Measurements from ENCODE around the gene TMEM8B. TPM values are rescaled to one million over a fixed set of nuclear protein-coding genes. Genes with fewer than 3 reads are reported as not detected.
A peak's percentile ranks its signal among the peaks of the same experiment; 100 is the strongest.

Gene TMEM8B
- total and polyA plus RNA-seq, 2 of the 8 experiments (the other 6 are each of a cell fraction or from before 2014, with no cell fraction given), result 7.5 to 10.4 TPM

DNA sequence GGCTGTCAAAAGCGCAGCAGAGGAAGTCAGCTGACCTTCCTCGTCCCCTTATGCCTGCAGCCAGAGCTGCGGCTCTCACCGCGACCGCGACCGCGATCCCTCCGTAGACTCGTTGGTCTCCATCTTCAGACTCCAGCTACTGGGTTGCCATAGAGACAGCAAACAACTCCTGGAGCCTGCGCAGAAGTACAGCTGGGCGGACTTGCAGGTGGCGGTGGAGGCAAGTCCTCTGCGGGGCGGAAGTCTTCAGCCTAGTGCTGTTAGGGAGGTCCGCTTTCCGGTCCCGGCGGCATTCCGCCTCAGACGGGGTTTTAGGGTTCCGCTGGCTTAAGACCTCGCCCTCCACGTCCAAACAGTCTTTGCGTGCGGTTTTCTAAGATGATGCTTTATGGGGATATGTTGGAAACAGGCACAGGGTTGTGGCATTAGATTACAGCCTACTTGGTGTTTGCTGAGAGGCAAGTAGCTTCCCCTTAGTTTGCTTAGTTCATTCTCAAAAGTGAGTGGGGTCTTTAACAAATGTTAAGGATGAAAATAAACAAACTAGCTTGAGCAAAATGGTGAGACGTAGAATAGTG is 16.9 kb upstream of the TMEM8B start, which contains the start of gene SPAG8 (continued):
- TF ChIP-seq, protein P1, sequence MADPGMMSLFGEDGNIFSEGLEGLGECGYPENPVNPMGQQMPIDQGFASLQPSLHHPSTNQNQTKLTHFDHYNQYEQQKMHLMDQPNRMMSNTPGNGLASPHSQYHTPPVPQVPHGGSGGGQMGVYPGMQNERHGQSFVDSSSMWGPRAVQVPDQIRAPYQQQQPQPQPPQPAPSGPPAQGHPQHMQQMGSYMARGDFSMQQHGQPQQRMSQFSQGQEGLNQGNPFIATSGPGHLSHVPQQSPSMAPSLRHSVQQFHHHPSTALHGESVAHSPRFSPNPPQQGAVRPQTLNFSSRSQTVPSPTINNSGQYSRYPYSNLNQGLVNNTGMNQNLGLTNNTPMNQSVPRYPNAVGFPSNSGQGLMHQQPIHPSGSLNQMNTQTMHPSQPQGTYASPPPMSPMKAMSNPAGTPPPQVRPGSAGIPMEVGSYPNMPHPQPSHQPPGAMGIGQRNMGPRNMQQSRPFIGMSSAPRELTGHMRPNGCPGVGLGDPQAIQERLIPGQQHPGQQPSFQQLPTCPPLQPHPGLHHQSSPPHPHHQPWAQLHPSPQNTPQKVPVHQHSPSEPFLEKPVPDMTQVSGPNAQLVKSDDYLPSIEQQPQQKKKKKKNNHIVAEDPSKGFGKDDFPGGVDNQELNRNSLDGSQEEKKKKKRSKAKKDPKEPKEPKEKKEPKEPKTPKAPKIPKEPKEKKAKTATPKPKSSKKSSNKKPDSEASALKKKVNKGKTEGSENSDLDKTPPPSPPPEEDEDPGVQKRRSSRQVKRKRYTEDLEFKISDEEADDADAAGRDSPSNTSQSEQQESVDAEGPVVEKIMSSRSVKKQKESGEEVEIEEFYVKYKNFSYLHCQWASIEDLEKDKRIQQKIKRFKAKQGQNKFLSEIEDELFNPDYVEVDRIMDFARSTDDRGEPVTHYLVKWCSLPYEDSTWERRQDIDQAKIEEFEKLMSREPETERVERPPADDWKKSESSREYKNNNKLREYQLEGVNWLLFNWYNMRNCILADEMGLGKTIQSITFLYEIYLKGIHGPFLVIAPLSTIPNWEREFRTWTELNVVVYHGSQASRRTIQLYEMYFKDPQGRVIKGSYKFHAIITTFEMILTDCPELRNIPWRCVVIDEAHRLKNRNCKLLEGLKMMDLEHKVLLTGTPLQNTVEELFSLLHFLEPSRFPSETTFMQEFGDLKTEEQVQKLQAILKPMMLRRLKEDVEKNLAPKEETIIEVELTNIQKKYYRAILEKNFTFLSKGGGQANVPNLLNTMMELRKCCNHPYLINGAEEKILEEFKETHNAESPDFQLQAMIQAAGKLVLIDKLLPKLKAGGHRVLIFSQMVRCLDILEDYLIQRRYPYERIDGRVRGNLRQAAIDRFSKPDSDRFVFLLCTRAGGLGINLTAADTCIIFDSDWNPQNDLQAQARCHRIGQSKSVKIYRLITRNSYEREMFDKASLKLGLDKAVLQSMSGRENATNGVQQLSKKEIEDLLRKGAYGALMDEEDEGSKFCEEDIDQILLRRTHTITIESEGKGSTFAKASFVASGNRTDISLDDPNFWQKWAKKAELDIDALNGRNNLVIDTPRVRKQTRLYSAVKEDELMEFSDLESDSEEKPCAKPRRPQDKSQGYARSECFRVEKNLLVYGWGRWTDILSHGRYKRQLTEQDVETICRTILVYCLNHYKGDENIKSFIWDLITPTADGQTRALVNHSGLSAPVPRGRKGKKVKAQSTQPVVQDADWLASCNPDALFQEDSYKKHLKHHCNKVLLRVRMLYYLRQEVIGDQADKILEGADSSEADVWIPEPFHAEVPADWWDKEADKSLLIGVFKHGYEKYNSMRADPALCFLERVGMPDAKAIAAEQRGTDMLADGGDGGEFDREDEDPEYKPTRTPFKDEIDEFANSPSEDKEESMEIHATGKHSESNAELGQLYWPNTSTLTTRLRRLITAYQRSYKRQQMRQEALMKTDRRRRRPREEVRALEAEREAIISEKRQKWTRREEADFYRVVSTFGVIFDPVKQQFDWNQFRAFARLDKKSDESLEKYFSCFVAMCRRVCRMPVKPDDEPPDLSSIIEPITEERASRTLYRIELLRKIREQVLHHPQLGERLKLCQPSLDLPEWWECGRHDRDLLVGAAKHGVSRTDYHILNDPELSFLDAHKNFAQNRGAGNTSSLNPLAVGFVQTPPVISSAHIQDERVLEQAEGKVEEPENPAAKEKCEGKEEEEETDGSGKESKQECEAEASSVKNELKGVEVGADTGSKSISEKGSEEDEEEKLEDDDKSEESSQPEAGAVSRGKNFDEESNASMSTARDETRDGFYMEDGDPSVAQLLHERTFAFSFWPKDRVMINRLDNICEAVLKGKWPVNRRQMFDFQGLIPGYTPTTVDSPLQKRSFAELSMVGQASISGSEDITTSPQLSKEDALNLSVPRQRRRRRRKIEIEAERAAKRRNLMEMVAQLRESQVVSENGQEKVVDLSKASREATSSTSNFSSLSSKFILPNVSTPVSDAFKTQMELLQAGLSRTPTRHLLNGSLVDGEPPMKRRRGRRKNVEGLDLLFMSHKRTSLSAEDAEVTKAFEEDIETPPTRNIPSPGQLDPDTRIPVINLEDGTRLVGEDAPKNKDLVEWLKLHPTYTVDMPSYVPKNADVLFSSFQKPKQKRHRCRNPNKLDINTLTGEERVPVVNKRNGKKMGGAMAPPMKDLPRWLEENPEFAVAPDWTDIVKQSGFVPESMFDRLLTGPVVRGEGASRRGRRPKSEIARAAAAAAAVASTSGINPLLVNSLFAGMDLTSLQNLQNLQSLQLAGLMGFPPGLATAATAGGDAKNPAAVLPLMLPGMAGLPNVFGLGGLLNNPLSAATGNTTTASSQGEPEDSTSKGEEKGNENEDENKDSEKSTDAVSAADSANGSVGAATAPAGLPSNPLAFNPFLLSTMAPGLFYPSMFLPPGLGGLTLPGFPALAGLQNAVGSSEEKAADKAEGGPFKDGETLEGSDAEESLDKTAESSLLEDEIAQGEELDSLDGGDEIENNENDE (IDR thresholded peaks at IDR 0.05; ENCODE audit: insufficient replicate concordance, low read length), result no peak
- TF ChIP-seq CREB1 (IDR thresholded peaks at IDR 0.05) (peak; percentile 50; the same call in 1 of the 2 replicates), CHD1 (IDR thresholded peaks at IDR 0.05; ENCODE audit: low read depth, low read length) (no peak), JUN (IDR thresholded peaks at IDR 0.05; ENCODE audit: low read depth, low read length) (no peak), SIX5 (IDR thresholded peaks at IDR 0.05; ENCODE audit: low read depth, low read length) (peak; percentile 57; the same call in 1 of the 2 replicates), FOSL1 (IDR thresholded peaks at IDR 0.05; ENCODE audit: insufficient read depth, low read depth, low read length) (no peak), SP1 (IDR thresholded peaks at IDR 0.05; ENCODE audit: low read depth, low read length) (0 out of 2 replicates have a peak, but pooled peaks have one; percentile 19), RFX5 (IDR thresholded peaks at IDR 0.05; ENCODE audit: borderline replicate concordance, low read depth, low read length) (no peak), KDM1A (IDR thresholded peaks at IDR 0.05; ENCODE audit: borderline replicate concordance, low read length) (no peak), GTF2F1 (IDR thresholded peaks at IDR 0.05; ENCODE audit: borderline replicate concordance, low read depth, low read length) (no peak), GABPA (IDR thresholded peaks at IDR 0.05; ENCODE audit: borderline replicate concordance, insufficient read depth, low read length) (peak; percentile 99), SP2 (IDR thresholded peaks at IDR 0.05; ENCODE audit: low read length) (no peak)
